H9 (cell line): ENCODE data around the gene DBX2. TPM values are rescaled to one million over a fixed set of nuclear protein-coding genes. Genes with fewer than 3 reads are reported as not detected.
"Not testable (repeated sequence)": the region's sequence is repeated elsewhere in the genome, so short reads cannot be mapped to it uniquely, and the experiment has no call there.

Source experiments
- DNase-seq: peaks from one replicate; pipeline ENCODE4 v3.0.0-alpha.2; 2017
- H2AFZ ChIP-seq: one replicate; pipeline ENCODE4 v1.6.1; 2013; ENCODE audit warnings: mild to moderate bottlenecking, low read length, control low read depth, moderate library complexity
- H2AK5ac ChIP-seq: 2 replicates; pipeline ENCODE4 v1.6.1; 2013; ENCODE audit warnings: low read length, control low read depth, mixed read lengths; ENCODE audit not compliant: insufficient read length
- H2BK120ac ChIP-seq: one replicate; pipeline ENCODE4 v1.6.1; 2013; ENCODE audit warnings: low read depth, mild to moderate bottlenecking, low read length, control low read depth, inconsistent platforms; ENCODE audit not compliant: poor library complexity, severe bottlenecking
- H2BK12ac ChIP-seq: 2 replicates; pipeline ENCODE4 v1.6.1; 2013; ENCODE audit warnings: low read length, control low read depth, mixed read lengths, low read depth; ENCODE audit not compliant: insufficient read length
- H2BK15ac ChIP-seq: 2 replicates; pipeline ENCODE4 v1.6.1; 2013; ENCODE audit warnings: low read depth, low read length, control low read depth
- H2BK20ac ChIP-seq: one replicate; pipeline ENCODE4 v1.6.1; 2013; ENCODE audit warnings: low read depth, mild to moderate bottlenecking, low read length, control low read depth, inconsistent platforms; ENCODE audit not compliant: poor library complexity, severe bottlenecking
- H2BK5ac ChIP-seq: 2 replicates; pipeline ENCODE4 v1.6.1; 2013; ENCODE audit warnings: low read length, control low read depth, mixed read lengths; ENCODE audit not compliant: insufficient read length
- H3K14ac ChIP-seq: 2 replicates; pipeline ENCODE4 v1.6.1; 2013; ENCODE audit warnings: low read length, control low read depth; ENCODE audit not compliant: insufficient read depth
- H3K18ac ChIP-seq: 2 replicates; pipeline ENCODE4 v1.6.1; 2013; ENCODE audit warnings: low read depth, mild to moderate bottlenecking, mixed read lengths, low read length, control low read depth; ENCODE audit not compliant: insufficient read length
- H3K23ac ChIP-seq: 2 replicates; pipeline ENCODE4 v1.6.1; 2013; ENCODE audit warnings: low read length, control low read depth, mixed read lengths, low read depth; ENCODE audit not compliant: insufficient read length
- H3K23me2 ChIP-seq: 2 replicates; pipeline ENCODE4 v1.6.1; 2013; ENCODE audit warnings: low read depth, mild to moderate bottlenecking, mixed read lengths, low read length, control low read depth; ENCODE audit not compliant: insufficient read length, poor library complexity, severe bottlenecking
- H3K27ac ChIP-seq: 2 replicates; pipeline ENCODE4 v1.5.1; 2013; ENCODE audit warnings: low read length, control low read depth, mixed read lengths, low read depth; ENCODE audit not compliant: insufficient read length
- H3K27me3 ChIP-seq: 2 replicates; pipeline ENCODE4 v1.6.1; 2013; ENCODE audit warnings: low read length, control low read depth, inconsistent platforms; ENCODE audit not compliant: insufficient read depth
- H3K4ac ChIP-seq: 2 replicates; pipeline ENCODE4 v1.6.1; 2013; ENCODE audit warnings: low read depth, mild to moderate bottlenecking, control low read depth, inconsistent platforms, low read length, moderate library complexity
- H3K4me1 ChIP-seq: 2 replicates; pipeline ENCODE4 v1.6.1; 2013; ENCODE audit warnings: low read length, control low read depth, inconsistent platforms; ENCODE audit not compliant: insufficient read depth
- H3K4me2 ChIP-seq: 2 replicates; pipeline ENCODE4 v1.6.1; 2013; ENCODE audit warnings: low read length, control low read depth, mixed read lengths; ENCODE audit not compliant: insufficient read length, insufficient read depth
- H3K56ac ChIP-seq: 2 replicates; pipeline ENCODE4 v1.6.1; 2013; ENCODE audit warnings: low read depth, mild to moderate bottlenecking, mixed read lengths, low read length, control low read depth; ENCODE audit not compliant: insufficient read length
- H3K79me1 ChIP-seq: 2 replicates; pipeline ENCODE4 v1.6.1; 2013; ENCODE audit warnings: low read depth, mild to moderate bottlenecking, moderate library complexity, low read length, control low read depth, inconsistent platforms; ENCODE audit not compliant: insufficient read depth, poor library complexity, severe bottlenecking
- H3K79me2 ChIP-seq: 2 replicates; pipeline ENCODE4 v1.6.1; 2013; ENCODE audit warnings: low read length, control low read depth, inconsistent platforms; ENCODE audit not compliant: insufficient read depth
- H3K9ac ChIP-seq: 2 replicates; pipeline ENCODE4 v1.6.1; 2013; ENCODE audit warnings: low read length, control low read depth, mixed read lengths; ENCODE audit not compliant: insufficient read length; ENCODE audit errors: extremely low read depth
- H3K9me3 ChIP-seq: one replicate; pipeline ENCODE4 v1.6.1; 2013; ENCODE audit warnings: low read depth, low read length, inconsistent platforms; ENCODE audit not compliant: control insufficient read depth
- H3T11ph ChIP-seq: one replicate; pipeline ENCODE4 v1.6.1; 2013; ENCODE audit warnings: mild to moderate bottlenecking, low read length, control low read depth, inconsistent platforms
- H4K20me1 ChIP-seq: one replicate; pipeline ENCODE4 v1.6.1; 2013; ENCODE audit not compliant: control insufficient read depth, insufficient read length, insufficient read depth
- H4K5ac ChIP-seq: 2 replicates; pipeline ENCODE4 v1.6.1; 2013; ENCODE audit warnings: low read depth, mild to moderate bottlenecking, mixed read lengths, low read length, control low read depth; ENCODE audit not compliant: insufficient read length
- H4K8ac ChIP-seq: replicated peaks from 2 replicates; pipeline ENCODE4 v1.6.1; 2013; ENCODE audit warnings: low read length, control low read depth, mixed read lengths, low read depth; ENCODE audit not compliant: insufficient read length
- H4K91ac ChIP-seq: 2 replicates; pipeline ENCODE4 v1.6.1; 2013; ENCODE audit warnings: low read depth, mild to moderate bottlenecking, moderate library complexity, mixed read lengths, low read length, control low read depth; ENCODE audit not compliant: insufficient read length
- H3K27ac Mint-ChIP-seq, 3 experiments: 2 replicates in 2 of 3; 3 replicates in 1 of 3; pipeline ENCODE4 v1.8.0; 2020 to 2021; ENCODE audit warnings: mixed read lengths in 3 of 3, mild to moderate bottlenecking in 1 of 3, moderate library complexity in 1 of 3
- H3K27me3 Mint-ChIP-seq: 2 replicates; pipeline ENCODE4 v1.8.0; 2021; ENCODE audit warnings: low read depth, mild to moderate bottlenecking, moderate library complexity, mixed read lengths
- H3K36me3 Mint-ChIP-seq, 3 experiments: 2 replicates in 2 of 3; 3 replicates in 1 of 3; pipeline ENCODE4 v1.8.0; 2020 to 2021; ENCODE audit warnings: low read depth in 3 of 3, mixed read lengths in 3 of 3; ENCODE audit not compliant: insufficient read depth in 1 of 3
- H3K4me1 Mint-ChIP-seq, 2 experiments: 2 replicates each; pipeline ENCODE4 v1.8.0; 2020; ENCODE audit warnings: mixed read lengths in 2 of 2
- H3K4me3 Mint-ChIP-seq, 2 experiments: 2 replicates in 1 of 2; 3 replicates in 1 of 2; pipeline ENCODE4 v1.8.0; 2020 to 2021; ENCODE audit warnings: mild to moderate bottlenecking in 2 of 2, mixed read lengths in 2 of 2, moderate library complexity in 1 of 2
- H3K9me3 Mint-ChIP-seq, 2 experiments: 2 replicates in 1 of 2; 3 replicates in 1 of 2; pipeline ENCODE4 v1.8.0; 2020; ENCODE audit warnings: mild to moderate bottlenecking in 2 of 2, mixed read lengths in 2 of 2, moderate library complexity in 1 of 2
- CTCF ChIP-seq: fragments of 200-600 bp; sonication (generic); conservative IDR thresholded peaks from 3 replicates; pipeline ENCODE4 v1.8.0; 2021; ENCODE audit warnings: antibody characterized with exemption, mild to moderate bottlenecking
- WGBS: extraction: QIAGEN DNeasy Blood & Tissue Kit; methylation state at CpG from one replicate; pipeline ENCODE4 v1.1.7; 2013; ENCODE audit warnings: missing lambda C conversion rate, low lambda C conversion rate, mixed read lengths; ENCODE audit not compliant: insufficient read length; ENCODE audit errors: extremely low coverage; 5-methylcytosine and 5-hydroxymethylcytosine counted together
- total RNA-seq: library from RNA; stranded (reverse); gene quantifications from 2 replicates; pipeline ENCODE4 v1.2.1, GENCODE V29; 2021

DBX2 gene
- total RNA-seq, 1 experiment from 2014 or later, result not detected

GRCh38 chr12:45088608-45089007 lies 37.7 kb upstream of the DBX2 start:
- Histone ChIP-seq H3K4ac (no peak overlapping the region), H4K8ac (no peak overlapping the region), H3K27ac (no peak overlapping the region), H3K23ac (no peak overlapping the region), H3K56ac (no peak overlapping the region), H3K27me3 (no peaks in the 10 kb centered on the region), H3K9me3 (no peaks in the 10 kb centered on the region), H4K20me1 (no peaks in the 10 kb centered on the region), H2AK5ac (no peak overlapping the region), H3K4me2 (no peak overlapping the region), H3K18ac (no peak overlapping the region), H4K5ac (no peak overlapping the region), H3T11ph (no peak overlapping the region), H2BK12ac (no peak overlapping the region), H3K79me2 (no peaks in the 10 kb centered on the region), H2BK5ac (no peak overlapping the region), H2AFZ (no peak overlapping the region), H2BK20ac (no peak overlapping the region), H3K23me2 (no peaks in the 10 kb centered on the region), H2BK120ac (no peak overlapping the region), H3K4me1 (no peaks in the 10 kb centered on the region), H2BK15ac (no peak overlapping the region), H4K91ac (no peak overlapping the region), H3K9ac (no peak overlapping the region), H3K79me1 (no peaks in the 10 kb centered on the region), H3K14ac (no peak overlapping the region)
- no peak for TF ChIP-seq CTCF
- no peak for DNase-seq
- Mint-ChIP-seq H3K4me3 (no peak overlapping the region), H3K27ac (no peak overlapping the region; a peak in 1 of 7 replicates), H3K4me1 (peaks cover 4 to 5% of the 10 kb centered on the region in 2 experiments), H3K36me3 (peaks cover 5 to 11% (median 8%) of the 10 kb centered on the region in 3 experiments), H3K27me3 (no peaks in the 10 kb centered on the region; the same call in 1 of the 2 replicates), H3K9me3 (peaks cover 18 to 22% of the 10 kb centered on the region in 2 experiments)
- no CpG with 5 or more reads among the region's 1 CpG for WGBS

- WGBS, result no CpG with 5 or more reads among the region's 3 CpGs
- not testable (repeated sequence) for H3K27ac Mint-ChIP-seq
These were observed 33.3 kb upstream of the DBX2 start for GRCh38 chr12:45084248-45084647.

More at GRCh38 chr12:45084248-45084647, 33.3 kb upstream of the DBX2 start:
- H4K91ac ChIP-seq, H3K18ac ChIP-seq, H4K20me1 ChIP-seq, H4K5ac ChIP-seq, H3K27me3 Mint-ChIP-seq, H3K56ac ChIP-seq, H3K9ac ChIP-seq, H2AK5ac ChIP-seq, H2BK5ac ChIP-seq, H3K9me3 ChIP-seq, H3T11ph ChIP-seq, H3K23ac ChIP-seq, DNase-seq, H3K14ac ChIP-seq, H3K4me1 Mint-ChIP-seq, H3K27ac ChIP-seq, H3K4me2 ChIP-seq, H3K79me2 ChIP-seq, H2BK120ac ChIP-seq, H3K27me3 ChIP-seq, H3K79me1 ChIP-seq, H2BK15ac ChIP-seq, H2BK12ac ChIP-seq, H4K8ac ChIP-seq, H3K4me3 Mint-ChIP-seq, H3K4ac ChIP-seq, H3K23me2 ChIP-seq, H3K4me1 ChIP-seq, H2AFZ ChIP-seq, H2BK20ac ChIP-seq: not testable (repeated sequence)
- H3K9me3 Mint-ChIP-seq, result peaks cover 18 to 25% of the 10 kb centered on the region in 2 experiments
- peaks cover 5 to 11% (median 8%) of the 10 kb centered on the region in 3 experiments for H3K36me3 Mint-ChIP-seq
